GM19438 (cell line): ENCODE measurements around the gene EVI5.

Source experiments
- ATAC-seq: cut with Tn5 transposase; IDR thresholded peaks from one replicate; pipeline ENCODE4 v1.9.1; 2021; ENCODE audit warnings: low read depth; ENCODE audit not compliant: unreplicated experiment

Gene EVI5

GRCh38 chr1:92487078-92487605 is 297.8 kb downstream of the EVI5 start:
- ATAC-seq: no peak

- peak; percentile 17 for ATAC-seq
Observed at GRCh38 chr1:92486251-92487077, 298.4 kb downstream of the EVI5 start, which contains the start of gene GFI1. TSS of gene GFI1 (minus strand) at chr1:92486925. CDS start at chr1:92483487, 3,438 bp downstream.

- peak; percentile 42 for ATAC-seq
Observed at GRCh38 chr1:92485381-92486250, 299.3 kb downstream of the EVI5 start.

GRCh38 chr1:92484472-92485380 is 300.2 kb downstream of the EVI5 start:
- ATAC-seq: peak; percentile 24

GRCh38 chr1:92483610-92484471 is 301.1 kb downstream of the EVI5 start:
- ATAC-seq: no peak

GRCh38 chr1:92482665-92483609 is 302.0 kb downstream of the EVI5 start:
- no peak for ATAC-seq

- no peak for ATAC-seq
Observed at GRCh38 chr1:92481971-92482664, 302.8 kb downstream of the EVI5 start.

- ATAC-seq: no peak
Observed at GRCh38 chr1:92481599-92481925, 303.3 kb downstream of the EVI5 start.

GRCh38 chr1:92480813-92481598 is 303.9 kb downstream of the EVI5 start:
- ATAC-seq: no peak

- no peak for ATAC-seq
Observed at GRCh38 chr1:92480200-92480812, 304.6 kb downstream of the EVI5 start.

GRCh38 chr1:92479587-92479986 is 305.3 kb downstream of the EVI5 start:
- no peak for ATAC-seq

- ATAC-seq: no peak
Observed at GRCh38 chr1:92478393-92478792, 306.5 kb downstream of the EVI5 start.

- no peak for ATAC-seq
Observed at GRCh38 chr1:92476071-92476631, 308.8 kb downstream of the EVI5 start.

GRCh38 chr1:92475029-92475428 is 309.9 kb downstream of the EVI5 start:
- no peak for ATAC-seq

GRCh38 chr1:92473781-92474495 is 311.0 kb downstream of the EVI5 start:
- peak; percentile 46 for ATAC-seq

- ATAC-seq: no peak
Observed at GRCh38 chr1:92470216-92470615, 314.7 kb downstream of the EVI5 start.
